ENCODE results near the gene TRIO. TPM values are rescaled to one million over a fixed set of nuclear protein-coding genes. Genes with fewer than 3 reads are reported as not detected.

The TRIO gene
- total RNA-seq, 1 experiment from 2014 or later, result 136 TPM

- Mint-ChIP-seq H3K27me3 (ENCODE audit: insufficient read depth, unreplicated experiment) (no peaks in the 10 kb centered on the region), H3K36me3 (ENCODE audit: insufficient read depth, unreplicated experiment) (peaks cover 7% of the 10 kb centered on the region), H3K9me3 (ENCODE audit: unreplicated experiment) (no peaks in the 10 kb centered on the region), H3K4me1 (ENCODE audit: insufficient read depth, unreplicated experiment) (peaks cover 59% of the 10 kb centered on the region), H3K4me3 (ENCODE audit: unreplicated experiment) (no peak overlapping the region), H3K27ac (ENCODE audit: low read depth, unreplicated experiment) (peak overlapping the region; percentile 98)
- intact Hi-C loops (cut with micrococcal nuclease), result no loop called here
- DNase-seq (ENCODE audit: unreplicated experiment), result no peak
- BruUV-seq (replicated peaks), result no TSS peak
- CTCF ChIA-PET, result interaction anchor here (0.5 to 1.1 kb wide), 5 partner anchors 40 to 483 kb away, joined by 3 read pairs; no protein-coding TSS in a partner anchor
- no peak for TF ChIP-seq CTCF (IDR thresholded peaks at IDR 0.05; ENCODE audit: unreplicated experiment)
- POLR2A ChIA-PET, result interaction anchor here (0.7 to 5.2 kb wide), 6 partner anchors 10 to 471 kb away, joined by 3 to 63 read pairs (median 6); no protein-coding TSS in a partner anchor
Observed at GRCh38 chr5:14184082-14184481, 40.9 kb downstream of the TRIO start.

DNA sequence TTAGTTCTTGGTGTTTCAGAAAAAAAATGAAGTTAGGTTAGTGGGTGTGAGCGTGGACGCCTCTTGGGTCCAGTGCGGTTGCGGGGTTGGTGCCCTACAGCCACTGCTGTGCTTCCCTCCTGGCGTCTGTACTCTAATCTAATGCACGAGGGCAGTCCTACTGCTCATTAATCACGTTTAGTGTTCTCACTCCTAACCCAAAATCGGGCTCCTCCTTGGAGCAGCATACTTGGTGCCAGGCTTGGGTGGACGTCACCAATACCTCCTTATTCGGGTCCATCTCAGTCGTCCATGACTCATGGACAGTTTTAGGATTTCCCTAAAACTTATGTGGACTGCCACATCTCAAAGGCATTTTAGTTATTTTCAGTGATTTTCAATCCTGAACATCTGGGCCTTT lies 41.6 kb downstream of the TRIO start:
- no TSS peak for BruUV-seq (replicated peaks)
- Mint-ChIP-seq H3K36me3 (ENCODE audit: insufficient read depth, unreplicated experiment) (peaks cover 7% of the 10 kb centered on the region), H3K4me3 (ENCODE audit: unreplicated experiment) (peak overlapping the region; percentile 56), H3K9me3 (ENCODE audit: unreplicated experiment) (no peaks in the 10 kb centered on the region), H3K27ac (ENCODE audit: low read depth, unreplicated experiment) (peak overlapping the region; percentile 98), H3K27me3 (ENCODE audit: insufficient read depth, unreplicated experiment) (no peaks in the 10 kb centered on the region), H3K4me1 (ENCODE audit: insufficient read depth, unreplicated experiment) (peaks cover 66% of the 10 kb centered on the region)
- CTCF ChIA-PET, result interaction anchor here (0.7 to 1.1 kb wide), 4 partner anchors 9 to 85 kb away, joined by 3 read pairs; no protein-coding TSS in a partner anchor
- POLR2A ChIA-PET, result interaction anchor here (0.6 to 5.2 kb wide), 10 partner anchors 10 to 80 kb away, joined by 3 to 63 read pairs (median 12); partner anchors contain the start of gene TRIO
- TF ChIP-seq CTCF (IDR thresholded peaks at IDR 0.05; ENCODE audit: unreplicated experiment), result no peak
- intact Hi-C loops (cut with micrococcal nuclease), result no loop called here
- DNase-seq (ENCODE audit: unreplicated experiment), result peak; percentile 38

DNA sequence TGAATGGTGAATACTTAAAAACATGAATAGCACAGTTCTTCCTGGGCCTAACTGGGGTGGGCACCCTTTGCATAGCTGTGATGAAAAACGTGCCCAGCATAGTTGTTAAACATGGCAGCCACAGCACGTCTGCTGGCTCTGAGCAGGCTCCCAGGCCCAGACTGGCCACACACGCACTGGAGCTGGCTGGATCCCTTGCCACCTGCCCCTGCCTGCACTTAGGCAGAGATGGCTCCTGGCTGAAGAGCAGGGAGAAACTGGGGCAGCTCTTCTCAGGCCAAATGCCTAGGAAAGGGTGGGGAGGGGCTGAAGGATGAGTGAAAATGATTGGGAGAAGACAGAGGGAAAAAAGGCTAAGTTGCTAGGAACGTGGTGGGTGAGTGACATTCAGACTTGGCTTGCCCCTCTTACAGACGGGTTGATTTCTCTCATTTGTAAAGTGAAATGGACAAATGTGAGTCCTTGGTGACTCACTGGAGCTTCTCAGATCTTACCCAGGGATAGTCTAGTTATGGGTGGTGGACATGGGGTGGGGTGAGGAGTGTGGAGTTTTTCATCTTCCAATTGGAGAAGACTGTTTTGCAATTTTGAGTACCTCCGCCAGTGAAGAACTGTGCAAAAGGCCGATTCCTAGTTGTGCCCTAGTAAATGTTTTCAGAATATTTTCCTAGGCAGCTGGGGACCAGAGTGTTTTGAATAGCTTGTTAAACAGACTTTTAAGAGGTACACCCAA lies 42.4 kb downstream of the TRIO start:
- TF ChIP-seq CTCF (IDR thresholded peaks at IDR 0.05; ENCODE audit: unreplicated experiment), result no peak
- H3K27ac Mint-ChIP-seq (ENCODE audit: low read depth, unreplicated experiment), result peak overlapping the region; percentile 98
- peak; percentile 93 for DNase-seq (ENCODE audit: unreplicated experiment)
- intact Hi-C loops (cut with micrococcal nuclease), result no loop called here
- CTCF ChIA-PET, result interaction anchor here (0.8 to 1.3 kb wide), 8 partner anchors 8 to 84 kb away, joined by 3 to 6 read pairs (median 3); no protein-coding TSS in a partner anchor
- POLR2A ChIA-PET, result interaction anchor here (0.5 to 2.8 kb wide), 23 partner anchors 9 to 1813 kb away, joined by 3 to 49 read pairs (median 4); partner anchors contain the start of gene TRIO
- H3K9me3 Mint-ChIP-seq (ENCODE audit: unreplicated experiment), result no peaks in the 10 kb centered on the region
- H3K4me1 Mint-ChIP-seq (ENCODE audit: insufficient read depth, unreplicated experiment), result peaks cover 70% of the 10 kb centered on the region
- BruUV-seq (replicated peaks), result TSS peak; percentile 91
- no peaks in the 10 kb centered on the region for H3K27me3 Mint-ChIP-seq (ENCODE audit: insufficient read depth, unreplicated experiment)
- H3K36me3 Mint-ChIP-seq (ENCODE audit: insufficient read depth, unreplicated experiment), result peaks cover 12% of the 10 kb centered on the region
- H3K4me3 Mint-ChIP-seq (ENCODE audit: unreplicated experiment), result peak overlapping the region; percentile 56

DNA sequence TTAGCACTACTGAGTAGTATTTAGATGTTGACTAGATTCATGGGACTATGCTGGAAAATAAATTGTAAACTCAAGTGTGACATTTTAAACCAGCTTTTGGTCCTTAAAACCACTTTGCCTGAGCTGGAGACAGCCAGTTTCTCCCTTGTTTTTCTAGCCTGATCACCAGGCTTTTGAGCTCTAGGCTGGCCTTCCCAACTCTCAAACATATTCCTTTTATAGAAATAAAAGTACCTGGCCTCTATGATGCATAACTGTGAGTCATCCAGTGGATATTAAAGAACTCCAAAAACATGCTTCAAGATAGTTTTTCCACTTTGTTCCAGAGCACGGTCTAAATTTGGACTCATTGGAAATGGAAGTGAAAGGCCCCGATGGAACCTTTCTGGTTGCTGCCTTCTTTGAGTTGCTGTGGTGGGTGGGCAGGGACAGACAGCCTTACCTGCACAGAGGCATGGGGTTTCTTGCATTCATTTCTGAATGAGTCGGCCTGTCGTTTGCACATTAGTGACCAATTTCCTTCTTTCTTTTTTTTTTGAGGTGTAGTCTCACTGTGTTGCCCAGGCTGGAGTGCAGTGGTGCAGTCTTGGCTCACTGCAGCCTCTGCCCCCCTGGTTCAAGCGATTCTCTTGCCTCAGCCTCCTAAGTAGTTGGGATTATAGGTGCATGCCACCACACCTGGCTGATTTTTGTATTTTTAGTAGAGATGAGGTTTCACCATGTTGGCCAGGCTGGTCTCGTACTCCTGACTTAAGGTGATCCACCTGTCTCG lies 43.1 kb downstream of the TRIO start:
- no peak for TF ChIP-seq CTCF (IDR thresholded peaks at IDR 0.05; ENCODE audit: unreplicated experiment)
- H3K4me1 Mint-ChIP-seq (ENCODE audit: insufficient read depth, unreplicated experiment), result peaks cover 70% of the 10 kb centered on the region
- peaks cover 12% of the 10 kb centered on the region for H3K36me3 Mint-ChIP-seq (ENCODE audit: insufficient read depth, unreplicated experiment)
- ChIA-PET POLR2A (interaction anchor here (0.7 to 2.8 kb wide), 21 partner anchors 9 to 150 kb away, joined by 3 to 49 read pairs (median 4); partner anchors contain the start of gene TRIO), CTCF (interaction anchor here (0.8 to 1.3 kb wide), 7 partner anchors 10 to 84 kb away, joined by 3 to 6 read pairs (median 3); no protein-coding TSS in a partner anchor)
- DNase-seq (ENCODE audit: unreplicated experiment), result peak; percentile 82
- BruUV-seq (replicated peaks), result TSS peak; percentile 32
- intact Hi-C loops (cut with micrococcal nuclease), result no loop called here
- H3K27ac Mint-ChIP-seq (ENCODE audit: low read depth, unreplicated experiment), result peak overlapping the region; percentile 98
- H3K27me3 Mint-ChIP-seq (ENCODE audit: insufficient read depth, unreplicated experiment), result no peaks in the 10 kb centered on the region
- no peaks in the 10 kb centered on the region for H3K9me3 Mint-ChIP-seq (ENCODE audit: unreplicated experiment)
- peak overlapping the region; percentile 56 for H3K4me3 Mint-ChIP-seq (ENCODE audit: unreplicated experiment)

Data from MCF 10A (cell line).